ENCODE measurements around the gene KIF1A. TPM values are rescaled to one million over a fixed set of nuclear protein-coding genes. Genes with fewer than 3 reads are reported as not detected.

KIF1A gene
- total and polyA plus RNA-seq, 2 of the 13 experiments (the other 11 are each of a cell fraction or from before 2014, with no cell fraction given) = 0.01 TPM; not detected in 1

GRCh38 chr2:240834377-240834975 lies 14.5 kb upstream of the KIF1A start:
- Histone ChIP-seq H2AFZ (ENCODE audit: low read length) (no peak overlapping the region), H3K4me3 (replicated peaks in 1 of 3; ENCODE audit: insufficient read depth in 1 of 3, low read depth in 2 of 3, low read length in 3 of 3) (no peak overlapping the region), H3K4me2 (ENCODE audit: low read depth, low read length) (no peak overlapping the region), H3K79me2 (ENCODE audit: insufficient read depth, low read length) (no peaks in the 10 kb centered on the region), H3K9ac (ENCODE audit: insufficient read depth, low read depth, low read length) (no peak overlapping the region), H3K9me3 (ENCODE audit: low read length) (no peaks in the 10 kb centered on the region), H3K27me3 (ENCODE audit: control insufficient read depth in 1 of 2, insufficient read depth in 2 of 2, low read length in 2 of 2) (peaks cover 12 to 57% of the 10 kb centered on the region in 2 experiments), H3K27ac (ENCODE audit: extremely low read length, insufficient read depth, low read length) (no peak overlapping the region), H4K20me1 (ENCODE audit: insufficient read depth, low read length) (peaks cover 8% of the 10 kb centered on the region; the same call in 1 of the 2 replicates), H3K4me1 (ENCODE audit: insufficient read depth, low read length) (peaks cover 7% of the 10 kb centered on the region), H3K36me3 (replicated peaks in 1 of 2; ENCODE audit: control insufficient read depth in 1 of 2, insufficient read depth in 2 of 2, low read length in 2 of 2) (no peaks in the 10 kb centered on the region)
- intact Hi-C loops (cut with micrococcal nuclease; ENCODE audit: unreplicated experiment) = loop anchor here (5.0 to 10.0 kb wide), 2 partner anchors 230 to 272 kb away; partner anchors contain the start of gene DUSP28
- CTCF ChIA-PET (ENCODE audit: low intra/inter-chr PET ratio, low total read pairs) = no interaction called here
- DNase-seq (ENCODE audit: low spot score) (no peak), ATAC-seq (no peak), FAIRE-seq (no peak)
- POLR2A ChIA-PET = no interaction called here
- WGBS (ENCODE audit: low lambda C conversion rate) = 29% methylated on average over 6 of the region's 6 CpGs
- TF ChIP-seq SP140L (CRISPR knock-in tag; IDR thresholded peaks at IDR 0.05; ENCODE audit: borderline replicate concordance) (no peak), ZNF629 (CRISPR knock-in tag; conservative IDR thresholded peaks at IDR 0.05) (no peak), ELF4 (CRISPR knock-in tag; IDR thresholded peaks at IDR 0.05; ENCODE audit: borderline replicate concordance) (no peak)
- in situ Hi-C loops (cut with HindIII; ENCODE audit: extremely low pct_ligation_motif_present, low pct_unique_long_range_greater_than_20kb) = no loop called here
- BruUV-seq (replicated peaks) = no TSS peak

GRCh38 chr2:240833724-240834285 lies 13.8 kb upstream of the KIF1A start:
- Histone ChIP-seq H3K4me2 (ENCODE audit: low read depth, low read length) (no peak overlapping the region), H3K27me3 (ENCODE audit: control insufficient read depth in 1 of 2, insufficient read depth in 2 of 2, low read length in 2 of 2) (peaks cover 7 to 55% of the 10 kb centered on the region in 2 experiments), H3K27ac (ENCODE audit: extremely low read length, insufficient read depth, low read length) (no peak overlapping the region), H3K4me3 (replicated peaks in 1 of 3; ENCODE audit: insufficient read depth in 1 of 3, low read depth in 2 of 3, low read length in 3 of 3) (no peak overlapping the region), H3K9ac (ENCODE audit: insufficient read depth, low read depth, low read length) (no peak overlapping the region), H3K4me1 (ENCODE audit: insufficient read depth, low read length) (peaks cover 7% of the 10 kb centered on the region), H3K79me2 (ENCODE audit: insufficient read depth, low read length) (no peaks in the 10 kb centered on the region), H2AFZ (ENCODE audit: low read length) (no peak overlapping the region), H4K20me1 (ENCODE audit: insufficient read depth, low read length) (peaks cover 8% of the 10 kb centered on the region; the same call in 1 of the 2 replicates), H3K9me3 (ENCODE audit: low read length) (no peaks in the 10 kb centered on the region), H3K36me3 (replicated peaks in 1 of 2; ENCODE audit: control insufficient read depth in 1 of 2, insufficient read depth in 2 of 2, low read length in 2 of 2) (no peaks in the 10 kb centered on the region)
- DNase-seq (ENCODE audit: low spot score) = no peak
- ChIA-PET CTCF (ENCODE audit: low intra/inter-chr PET ratio, low total read pairs) (no interaction called here), POLR2A (no interaction called here)
- intact Hi-C loops (cut with micrococcal nuclease; ENCODE audit: unreplicated experiment) (loop anchor here (5.0 to 10.0 kb wide), 2 partner anchors 229 to 272 kb away; partner anchors contain the start of gene DUSP28), in situ Hi-C loops (cut with HindIII; ENCODE audit: extremely low pct_ligation_motif_present, low pct_unique_long_range_greater_than_20kb) (no loop called here)
- WGBS (ENCODE audit: low lambda C conversion rate) = 1% methylated on average over 5 of the region's 8 CpGs
- BruUV-seq (replicated peaks) = no TSS peak
- no peak for ATAC-seq
- no peak for FAIRE-seq
- TF ChIP-seq ERF (CRISPR knock-in tag; IDR thresholded peaks at IDR 0.05) (no peak), ZNF362 (CRISPR knock-in tag; IDR thresholded peaks at IDR 0.05; ENCODE audit: borderline replicate concordance) (no peak), ELF1 (CRISPR knock-in tag; IDR thresholded peaks at IDR 0.05) (no peak)
- TF ChIP-seq, protein P1, sequence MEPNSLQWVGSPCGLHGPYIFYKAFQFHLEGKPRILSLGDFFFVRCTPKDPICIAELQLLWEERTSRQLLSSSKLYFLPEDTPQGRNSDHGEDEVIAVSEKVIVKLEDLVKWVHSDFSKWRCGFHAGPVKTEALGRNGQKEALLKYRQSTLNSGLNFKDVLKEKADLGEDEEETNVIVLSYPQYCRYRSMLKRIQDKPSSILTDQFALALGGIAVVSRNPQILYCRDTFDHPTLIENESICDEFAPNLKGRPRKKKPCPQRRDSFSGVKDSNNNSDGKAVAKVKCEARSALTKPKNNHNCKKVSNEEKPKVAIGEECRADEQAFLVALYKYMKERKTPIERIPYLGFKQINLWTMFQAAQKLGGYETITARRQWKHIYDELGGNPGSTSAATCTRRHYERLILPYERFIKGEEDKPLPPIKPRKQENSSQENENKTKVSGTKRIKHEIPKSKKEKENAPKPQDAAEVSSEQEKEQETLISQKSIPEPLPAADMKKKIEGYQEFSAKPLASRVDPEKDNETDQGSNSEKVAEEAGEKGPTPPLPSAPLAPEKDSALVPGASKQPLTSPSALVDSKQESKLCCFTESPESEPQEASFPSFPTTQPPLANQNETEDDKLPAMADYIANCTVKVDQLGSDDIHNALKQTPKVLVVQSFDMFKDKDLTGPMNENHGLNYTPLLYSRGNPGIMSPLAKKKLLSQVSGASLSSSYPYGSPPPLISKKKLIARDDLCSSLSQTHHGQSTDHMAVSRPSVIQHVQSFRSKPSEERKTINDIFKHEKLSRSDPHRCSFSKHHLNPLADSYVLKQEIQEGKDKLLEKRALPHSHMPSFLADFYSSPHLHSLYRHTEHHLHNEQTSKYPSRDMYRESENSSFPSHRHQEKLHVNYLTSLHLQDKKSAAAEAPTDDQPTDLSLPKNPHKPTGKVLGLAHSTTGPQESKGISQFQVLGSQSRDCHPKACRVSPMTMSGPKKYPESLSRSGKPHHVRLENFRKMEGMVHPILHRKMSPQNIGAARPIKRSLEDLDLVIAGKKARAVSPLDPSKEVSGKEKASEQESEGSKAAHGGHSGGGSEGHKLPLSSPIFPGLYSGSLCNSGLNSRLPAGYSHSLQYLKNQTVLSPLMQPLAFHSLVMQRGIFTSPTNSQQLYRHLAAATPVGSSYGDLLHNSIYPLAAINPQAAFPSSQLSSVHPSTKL (CRISPR knock-in tag; IDR thresholded peaks at IDR 0.05) = no peak
- TF ChIP-seq, protein P2, sequence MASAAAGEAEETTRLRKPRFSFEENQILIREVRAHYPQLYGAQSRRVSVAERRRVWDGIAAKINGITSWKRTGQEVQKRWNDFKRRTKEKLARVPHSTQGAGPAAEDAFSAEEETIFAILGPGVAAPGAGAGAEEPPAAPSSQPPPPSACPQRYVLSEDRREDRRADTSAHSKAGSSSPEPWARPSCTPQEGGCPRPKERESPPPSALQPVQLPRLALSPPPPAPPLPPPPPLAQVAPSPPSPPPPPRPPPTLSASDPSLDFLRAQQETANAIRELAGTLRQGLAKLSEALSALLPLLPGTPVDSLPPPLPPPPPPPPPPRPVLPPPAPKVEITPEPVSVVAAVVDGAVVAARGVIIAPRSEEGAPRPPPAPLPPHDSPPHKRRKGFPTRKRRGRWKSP (CRISPR knock-in tag; IDR thresholded peaks at IDR 0.05) = no peak
- TF ChIP-seq, protein P3, sequence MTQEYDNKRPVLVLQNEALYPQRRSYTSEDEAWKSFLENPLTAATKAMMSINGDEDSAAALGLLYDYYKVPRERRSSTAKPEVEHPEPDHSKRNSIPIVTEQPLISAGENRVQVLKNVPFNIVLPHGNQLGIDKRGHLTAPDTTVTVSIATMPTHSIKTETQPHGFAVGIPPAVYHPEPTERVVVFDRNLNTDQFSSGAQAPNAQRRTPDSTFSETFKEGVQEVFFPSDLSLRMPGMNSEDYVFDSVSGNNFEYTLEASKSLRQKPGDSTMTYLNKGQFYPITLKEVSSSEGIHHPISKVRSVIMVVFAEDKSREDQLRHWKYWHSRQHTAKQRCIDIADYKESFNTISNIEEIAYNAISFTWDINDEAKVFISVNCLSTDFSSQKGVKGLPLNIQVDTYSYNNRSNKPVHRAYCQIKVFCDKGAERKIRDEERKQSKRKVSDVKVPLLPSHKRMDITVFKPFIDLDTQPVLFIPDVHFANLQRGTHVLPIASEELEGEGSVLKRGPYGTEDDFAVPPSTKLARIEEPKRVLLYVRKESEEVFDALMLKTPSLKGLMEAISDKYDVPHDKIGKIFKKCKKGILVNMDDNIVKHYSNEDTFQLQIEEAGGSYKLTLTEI (CRISPR knock-in tag; conservative IDR thresholded peaks at IDR 0.05) = no peak
